Subcutaneous adipose tissue (tissue), 4 donors: ENCODE data around the gene TMEM263. TPM values are rescaled to one million over a fixed set of nuclear protein-coding genes. Genes with fewer than 3 reads are reported as not detected.

Experiments
- CTCF ChIP-seq: fragments of 450-650 bp; IDR thresholded peaks from one replicate; pipeline ENCODE4 v1.5.1; 2016; ENCODE audit warnings: low read depth, mild to moderate bottlenecking, control low read depth, antibody characterized with exemption, moderate library complexity
- total RNA-seq, 4 donors: library from RNA; depleted of rRNA; stranded (reverse); fragments of >200 nt; gene quantifications; one replicate each; pipeline ENCODE4 v1.1.0, GENCODE V29; 2016

Gene TMEM263
- total RNA-seq, 4 donors from 2014 or later, result 22.2 to 59.8 (median 26.0) TPM

DNA sequence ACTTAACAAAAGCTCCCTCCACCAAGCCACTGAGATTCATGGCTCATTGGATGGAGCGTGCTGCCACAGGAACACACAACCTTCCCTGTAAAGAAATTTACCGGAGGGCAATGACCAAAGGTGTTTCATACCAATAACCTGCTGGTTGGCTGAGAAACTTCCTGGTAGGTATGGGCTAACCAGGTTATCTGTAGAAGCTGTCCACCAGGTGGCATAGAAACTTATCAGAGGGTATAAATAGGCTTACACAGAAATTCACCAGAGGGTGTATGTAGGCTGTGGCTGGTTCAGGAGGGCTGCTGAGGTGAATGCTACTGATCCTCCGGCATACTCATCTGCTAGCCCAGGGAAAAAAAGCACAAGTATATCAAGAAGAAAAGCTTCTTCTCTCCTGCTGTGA, 58.3 kb downstream of the TMEM263 start:
- no peak for TF ChIP-seq CTCF

DNA sequence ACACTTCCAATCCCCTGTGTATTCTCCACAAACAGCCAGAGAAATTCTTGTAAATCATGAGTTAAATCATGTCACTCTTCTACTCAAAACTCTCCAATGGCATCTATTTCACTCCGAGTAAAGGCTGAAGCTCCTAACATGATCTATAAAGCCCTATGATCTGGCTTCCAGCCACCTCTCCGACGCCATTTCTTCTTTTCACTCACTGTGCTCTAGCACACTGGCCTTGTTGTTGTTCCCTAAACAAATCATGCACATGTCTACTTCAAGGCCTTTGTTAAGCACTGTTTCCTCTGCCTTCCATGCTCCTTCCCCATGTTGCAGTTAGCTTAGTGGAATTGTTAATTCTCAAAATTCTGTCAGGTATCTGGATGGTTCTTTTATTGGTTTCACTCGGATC, 61.3 kb downstream of the TMEM263 start:
- no peak for TF ChIP-seq CTCF

DNA sequence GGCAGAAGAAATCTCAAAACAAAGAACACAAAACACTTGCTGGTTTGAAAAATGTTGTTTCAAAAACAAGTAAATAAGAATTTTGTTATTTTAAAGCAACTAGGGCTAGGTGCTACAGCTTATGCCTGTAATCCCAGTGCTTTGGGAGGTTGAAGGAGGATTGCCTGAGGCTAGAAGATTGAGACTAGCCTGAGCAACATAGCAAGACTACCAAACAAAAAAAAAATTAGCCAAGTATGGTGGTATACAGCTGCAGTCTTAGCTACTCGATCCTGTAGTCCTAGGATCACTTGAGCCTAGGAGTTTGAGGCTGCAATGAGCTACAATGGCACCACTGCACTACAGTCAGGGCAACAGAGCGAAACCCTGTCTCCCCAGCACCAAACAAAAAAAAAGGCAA, 63.8 kb downstream of the TMEM263 start:
- no peak for TF ChIP-seq CTCF

Other genes starting within 250 kb of the TMEM263 start
- 10 to 100 TPM; 16.4 to 21.4 (median 17.1) TPM for gene RIC8B, start 181.2 kb upstream of the TMEM263 start, total RNA-seq
- 10 to 100 TPM; 15.8 to 20.9 (median 19.3) TPM for gene MTERF2, start 31.2 kb downstream of the TMEM263 start, total RNA-seq
- gene CRY1, start 137.6 kb downstream of the TMEM263 start, total RNA-seq, result 10 to 100 TPM; 13.0 to 40.9 (median 16.8) TPM